Measurements from ENCODE around the gene CNOT1.
A peak's percentile ranks its signal among the peaks of the same experiment; 100 is the strongest.

DNA sequence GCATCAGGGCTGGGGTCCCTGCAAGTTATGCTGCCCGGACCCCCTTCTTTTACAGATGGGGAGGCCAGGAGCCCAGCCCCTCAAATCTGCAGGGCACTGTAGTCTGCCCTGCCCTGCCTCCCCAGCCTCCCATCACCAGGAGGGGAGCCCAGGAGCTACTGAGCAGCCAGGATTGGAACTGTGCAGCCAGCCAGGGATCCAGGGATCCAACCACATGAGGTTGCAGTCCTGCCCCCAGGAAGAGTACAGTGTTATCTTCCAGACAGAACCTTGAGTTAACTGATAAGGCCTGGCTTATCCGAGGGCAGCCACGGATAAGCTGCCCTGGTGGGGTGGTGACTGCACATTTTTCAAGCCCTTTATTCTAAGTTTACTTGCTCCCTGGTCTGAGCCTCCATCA lies 141.1 kb downstream of the CNOT1 start:
- TF ChIP-seq POLR2A (IDR thresholded peaks at IDR 0.05) = peak in 1 of 2 donors; percentile 50
- TF ChIP-seq, protein P1, sequence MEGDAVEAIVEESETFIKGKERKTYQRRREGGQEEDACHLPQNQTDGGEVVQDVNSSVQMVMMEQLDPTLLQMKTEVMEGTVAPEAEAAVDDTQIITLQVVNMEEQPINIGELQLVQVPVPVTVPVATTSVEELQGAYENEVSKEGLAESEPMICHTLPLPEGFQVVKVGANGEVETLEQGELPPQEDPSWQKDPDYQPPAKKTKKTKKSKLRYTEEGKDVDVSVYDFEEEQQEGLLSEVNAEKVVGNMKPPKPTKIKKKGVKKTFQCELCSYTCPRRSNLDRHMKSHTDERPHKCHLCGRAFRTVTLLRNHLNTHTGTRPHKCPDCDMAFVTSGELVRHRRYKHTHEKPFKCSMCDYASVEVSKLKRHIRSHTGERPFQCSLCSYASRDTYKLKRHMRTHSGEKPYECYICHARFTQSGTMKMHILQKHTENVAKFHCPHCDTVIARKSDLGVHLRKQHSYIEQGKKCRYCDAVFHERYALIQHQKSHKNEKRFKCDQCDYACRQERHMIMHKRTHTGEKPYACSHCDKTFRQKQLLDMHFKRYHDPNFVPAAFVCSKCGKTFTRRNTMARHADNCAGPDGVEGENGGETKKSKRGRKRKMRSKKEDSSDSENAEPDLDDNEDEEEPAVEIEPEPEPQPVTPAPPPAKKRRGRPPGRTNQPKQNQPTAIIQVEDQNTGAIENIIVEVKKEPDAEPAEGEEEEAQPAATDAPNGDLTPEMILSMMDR (IDR thresholded peaks at IDR 0.05) = peak in 1 of 6 experiments; percentile 23

Measured in adrenal gland (tissue), 5 donors.